Measurements from ENCODE around the gene CNOT6L. TPM values are rescaled to one million over a fixed set of nuclear protein-coding genes. Genes with fewer than 3 reads are reported as not detected.
A peak's percentile ranks its signal among the peaks of the same experiment; 100 is the strongest.

CNOT6L gene
- total and polyA plus RNA-seq, 2 of the 13 experiments (the other 11 are each of a cell fraction or from before 2014, with no cell fraction given) = 7.9 to 13.5 TPM

GRCh38 chr4:77862478-77863216 is 43.5 kb upstream of the CNOT6L start, which contains the start of gene MRPL1 (continued):
- TF ChIP-seq ARID4A (CRISPR knock-in tag; IDR thresholded peaks at IDR 0.05; ENCODE audit: borderline replicate concordance) = peak; percentile 89
- TF ChIP-seq TRAFD1 (CRISPR knock-in tag; IDR thresholded peaks at IDR 0.05; ENCODE audit: borderline replicate concordance) = no peak
- TF ChIP-seq IKZF4 (CRISPR knock-in tag; IDR thresholded peaks at IDR 0.05; ENCODE audit: borderline replicate concordance, low read depth, not compliant biosample characterization) = no peak
- no peak for TF ChIP-seq SMARCC2 (IDR thresholded peaks at IDR 0.05)
- peak; percentile 63 for TF ChIP-seq ARID5B (CRISPR knock-in tag; IDR thresholded peaks at IDR 0.05)
- TF ChIP-seq GZF1 (CRISPR knock-in tag; IDR thresholded peaks at IDR 0.05) = peak; percentile 82; the same call in 1 of the 2 replicates
- TF ChIP-seq ZNF816 (CRISPR knock-in tag; IDR thresholded peaks at IDR 0.05; ENCODE audit: borderline replicate concordance) = no peak; the same call in 1 of the 2 replicates
- peak; percentile 70; the same call in 1 of the 2 replicates for TF ChIP-seq ZFP90 (CRISPR knock-in tag; IDR thresholded peaks at IDR 0.05; ENCODE audit: borderline replicate concordance)
- no peak for TF ChIP-seq ZNF142 (CRISPR knock-in tag; IDR thresholded peaks at IDR 0.05)
- TF ChIP-seq ZNF879 (CRISPR knock-in tag; IDR thresholded peaks at IDR 0.05) = no peak
- TF ChIP-seq KDM4B (CRISPR knock-in tag; IDR thresholded peaks at IDR 0.05) = 0 out of 2 replicates have a peak, but pooled peaks have one; percentile 51
- TF ChIP-seq CEBPB (IDR thresholded peaks at IDR 0.05; ENCODE audit: borderline replicate concordance, low read depth, low read length) = no peak
